Neural progenitor cell (in vitro differentiated cells): ENCODE results near the gene TTC12. TPM values are rescaled to one million over a fixed set of nuclear protein-coding genes. Genes with fewer than 3 reads are reported as not detected.

Experiments
- DNase-seq: peaks from one replicate; pipeline ENCODE4 v3.0.0-alpha.2; 2016; ENCODE audit warnings: low spot score
- H2AFZ ChIP-seq: fragments of 200-600 bp; sonication (generic); replicated peaks from 2 replicates; pipeline ENCODE4 v1.6.1; 2016; ENCODE audit warnings: antibody characterized with exemption
- H3F3A ChIP-seq: fragments of 200-600 bp; sonication (generic); 2 replicates; pipeline ENCODE4 v1.6.1; 2016; ENCODE audit warnings: antibody characterized with exemption, low read depth
- H3K27ac ChIP-seq: fragments of 200-600 bp; sonication (generic); 2 replicates; pipeline ENCODE4 v1.5.1; 2016; ENCODE audit warnings: mild to moderate bottlenecking
- H3K27me3 ChIP-seq: fragments of 200-600 bp; sonication (generic); 2 replicates; pipeline ENCODE4 v1.6.1; 2016; ENCODE audit warnings: mild to moderate bottlenecking, moderate library complexity
- H3K36me3 ChIP-seq: fragments of 200-600 bp; sonication (generic); 2 replicates; pipeline ENCODE4 v1.5.1; 2016
- H3K4me1 ChIP-seq: fragments of 200-600 bp; sonication (generic); 2 replicates; pipeline ENCODE4 v1.6.1; 2016; ENCODE audit warnings: mixed run types
- H3K4me2 ChIP-seq: fragments of 200-600 bp; sonication (generic); 2 replicates; pipeline ENCODE4 v1.6.1; 2016
- H3K4me3 ChIP-seq: fragments of 200-600 bp; sonication (generic); 2 replicates; pipeline ENCODE4 v1.5.1; 2016
- H3K79me2 ChIP-seq: fragments of 200-600 bp; sonication (generic); 2 replicates; pipeline ENCODE4 v1.6.1; 2016; ENCODE audit warnings: low read depth
- H3K9ac ChIP-seq: fragments of 200-600 bp; sonication (generic); 2 replicates; pipeline ENCODE4 v1.6.1; 2016
- H3K9me3 ChIP-seq: fragments of 200-600 bp; sonication (generic); 2 replicates; pipeline ENCODE4 v1.5.1; 2016; ENCODE audit warnings: low read depth
- H4K20me1 ChIP-seq: fragments of 200-600 bp; sonication (generic); 2 replicates; pipeline ENCODE4 v1.6.1; 2016; ENCODE audit warnings: low read depth
- H3K27ac Mint-ChIP-seq: 3 replicates; pipeline ENCODE4 v1.8.0; 2021; ENCODE audit warnings: mixed read lengths
- H3K27me3 Mint-ChIP-seq: 2 replicates; pipeline ENCODE4 v1.8.0; 2022; ENCODE audit warnings: low read depth, mild to moderate bottlenecking, inconsistent platforms, moderate library complexity, mixed read lengths; ENCODE audit not compliant: insufficient read depth
- H3K36me3 Mint-ChIP-seq: 3 replicates; pipeline ENCODE4 v1.8.0; 2021; ENCODE audit warnings: mixed read lengths
- H3K4me1 Mint-ChIP-seq: 3 replicates; pipeline ENCODE4 v1.8.0; 2021; ENCODE audit warnings: mixed read lengths
- H3K4me3 Mint-ChIP-seq: 3 replicates; pipeline ENCODE4 v1.8.0; 2021; ENCODE audit warnings: mild to moderate bottlenecking, moderate library complexity, mixed read lengths
- H3K9me3 Mint-ChIP-seq: 3 replicates; pipeline ENCODE4 v1.8.0; 2020; ENCODE audit warnings: mixed read lengths
- EZH2 ChIP-seq: fragments of 200-600 bp; sonication (generic); IDR thresholded peaks from 2 replicates; pipeline ENCODE4 v1.6.1; 2017; ENCODE audit warnings: antibody characterized with exemption, mild to moderate bottlenecking, moderate library complexity
- EZH2phosphoT487 ChIP-seq: fragments of 200-600 bp; sonication (generic); IDR thresholded peaks from 2 replicates; pipeline ENCODE4 v1.6.1; 2017; ENCODE audit warnings: antibody characterized with exemption
- total RNA-seq: library from RNA; depleted of rRNA; stranded (reverse); fragments of >200 nt; gene quantifications from 2 replicates; pipeline ENCODE4 v1.2.3, GENCODE V29; 2015; ENCODE audit warnings: low replicate concordance
- TF ChIP-seq, protein P1 (sequence below): fragments of 200-600 bp; sonication (generic); IDR thresholded peaks from 2 replicates; pipeline ENCODE4 v1.5.1; 2017; ENCODE audit warnings: antibody characterized with exemption, mild to moderate bottlenecking

TTC12 gene
- total RNA-seq, 1 donor from 2014 or later, result 33.4 TPM

DNA sequence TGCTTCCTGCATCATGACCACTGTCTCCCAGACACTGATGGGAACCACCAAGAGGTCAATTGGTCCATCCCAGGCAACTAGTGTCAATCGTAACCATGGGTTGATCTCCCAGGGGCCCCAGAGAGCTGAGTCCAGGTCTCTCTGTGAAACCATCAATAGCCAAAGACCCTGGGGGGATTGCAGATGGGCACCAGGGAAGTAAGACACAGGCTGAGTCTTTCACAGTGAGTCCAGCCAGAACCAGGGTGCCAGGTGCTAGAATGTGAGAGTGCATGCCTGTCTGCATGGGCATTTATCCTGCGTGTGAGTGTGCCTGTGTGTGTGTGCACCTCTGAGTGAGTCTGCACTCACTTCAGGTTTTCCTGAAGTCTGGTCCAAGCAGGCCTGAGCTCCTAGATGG, 45.3 kb upstream of the TTC12 start:
- Mint-ChIP-seq H3K27ac (no peak overlapping the region), H3K4me3 (no peak overlapping the region), H3K36me3 (peaks cover 2% of the 10 kb centered on the region), H3K4me1 (peaks cover 16% of the 10 kb centered on the region), H3K9me3 (no peaks in the 10 kb centered on the region), H3K27me3 (no peaks in the 10 kb centered on the region)
- DNase-seq, result no peak
- Histone ChIP-seq H3K4me3 (no peak overlapping the region), H3K9ac (no peak overlapping the region), H3K36me3 (no peaks in the 10 kb centered on the region), H3K79me2 (no peaks in the 10 kb centered on the region), H3K4me2 (no peak overlapping the region), H3K9me3 (no peaks in the 10 kb centered on the region), H3K27ac (no peak overlapping the region), H3F3A (no peaks in the 10 kb centered on the region), H3K4me1 (peaks cover 7% of the 10 kb centered on the region), H3K27me3 (no peaks in the 10 kb centered on the region), H2AFZ (no peak overlapping the region), H4K20me1 (no peaks in the 10 kb centered on the region)
- TF ChIP-seq, protein P1, sequence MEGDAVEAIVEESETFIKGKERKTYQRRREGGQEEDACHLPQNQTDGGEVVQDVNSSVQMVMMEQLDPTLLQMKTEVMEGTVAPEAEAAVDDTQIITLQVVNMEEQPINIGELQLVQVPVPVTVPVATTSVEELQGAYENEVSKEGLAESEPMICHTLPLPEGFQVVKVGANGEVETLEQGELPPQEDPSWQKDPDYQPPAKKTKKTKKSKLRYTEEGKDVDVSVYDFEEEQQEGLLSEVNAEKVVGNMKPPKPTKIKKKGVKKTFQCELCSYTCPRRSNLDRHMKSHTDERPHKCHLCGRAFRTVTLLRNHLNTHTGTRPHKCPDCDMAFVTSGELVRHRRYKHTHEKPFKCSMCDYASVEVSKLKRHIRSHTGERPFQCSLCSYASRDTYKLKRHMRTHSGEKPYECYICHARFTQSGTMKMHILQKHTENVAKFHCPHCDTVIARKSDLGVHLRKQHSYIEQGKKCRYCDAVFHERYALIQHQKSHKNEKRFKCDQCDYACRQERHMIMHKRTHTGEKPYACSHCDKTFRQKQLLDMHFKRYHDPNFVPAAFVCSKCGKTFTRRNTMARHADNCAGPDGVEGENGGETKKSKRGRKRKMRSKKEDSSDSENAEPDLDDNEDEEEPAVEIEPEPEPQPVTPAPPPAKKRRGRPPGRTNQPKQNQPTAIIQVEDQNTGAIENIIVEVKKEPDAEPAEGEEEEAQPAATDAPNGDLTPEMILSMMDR, result no peak

GRCh38 chr11:113269636-113270035, 44.7 kb upstream of the TTC12 start:
- Mint-ChIP-seq H3K27ac (no peak overlapping the region), H3K27me3 (no peaks in the 10 kb centered on the region), H3K4me1 (peaks cover 18% of the 10 kb centered on the region), H3K36me3 (peaks cover 2% of the 10 kb centered on the region), H3K9me3 (no peaks in the 10 kb centered on the region), H3K4me3 (no peak overlapping the region)
- no peak overlapping the region for H2AFZ ChIP-seq
- H3K9me3 ChIP-seq, result no peaks in the 10 kb centered on the region
- no peak overlapping the region for H3K27ac ChIP-seq
- no peak for DNase-seq
- H3K36me3 ChIP-seq, result no peaks in the 10 kb centered on the region
- no peaks in the 10 kb centered on the region for H4K20me1 ChIP-seq
- TF ChIP-seq EZH2phosphoT487, result no peak
- no peak for TF ChIP-seq EZH2
- TF ChIP-seq, protein P1, result no peak
- H3K4me2 ChIP-seq, result no peak overlapping the region
- peaks cover 13% of the 10 kb centered on the region for H3K4me1 ChIP-seq
- H3K4me3 ChIP-seq, result no peak overlapping the region
- H3K27me3 ChIP-seq, result no peaks in the 10 kb centered on the region
- H3K79me2 ChIP-seq, result no peaks in the 10 kb centered on the region
- no peaks in the 10 kb centered on the region for H3F3A ChIP-seq
- no peak overlapping the region for H3K9ac ChIP-seq

DNA sequence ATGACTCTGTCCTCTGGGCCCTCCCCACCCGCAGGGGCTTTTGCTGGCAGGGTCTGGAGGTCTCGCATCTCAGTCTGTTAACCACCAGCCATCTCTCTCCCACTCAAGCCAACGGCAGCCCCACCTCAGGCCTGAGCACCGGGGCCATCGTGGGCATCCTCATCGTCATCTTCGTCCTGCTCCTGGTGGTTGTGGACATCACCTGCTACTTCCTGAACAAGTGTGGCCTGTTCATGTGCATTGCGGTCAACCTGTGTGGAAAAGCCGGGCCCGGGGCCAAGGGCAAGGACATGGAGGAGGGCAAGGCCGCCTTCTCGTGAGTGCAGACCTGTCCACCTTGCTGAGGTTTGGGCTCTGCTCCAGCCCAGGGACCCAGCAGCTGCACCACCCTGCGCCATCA, 44.3 kb upstream of the TTC12 start:
- Histone ChIP-seq H3K36me3 (no peaks in the 10 kb centered on the region), H3K4me1 (peaks cover 16% of the 10 kb centered on the region), H3K79me2 (no peaks in the 10 kb centered on the region), H3K4me3 (no peak overlapping the region), H2AFZ (no peak overlapping the region), H3K27ac (no peak overlapping the region), H3K9ac (no peak overlapping the region), H3F3A (no peaks in the 10 kb centered on the region), H3K9me3 (no peaks in the 10 kb centered on the region), H3K27me3 (no peaks in the 10 kb centered on the region), H4K20me1 (no peaks in the 10 kb centered on the region), H3K4me2 (no peak overlapping the region)
- Mint-ChIP-seq H3K27ac (no peak overlapping the region), H3K4me1 (peaks cover 16% of the 10 kb centered on the region), H3K27me3 (no peaks in the 10 kb centered on the region), H3K4me3 (no peak overlapping the region), H3K9me3 (no peaks in the 10 kb centered on the region), H3K36me3 (peaks cover 2% of the 10 kb centered on the region)
- TF ChIP-seq, protein P1, result no peak
- no peak for TF ChIP-seq EZH2
- no peak for TF ChIP-seq EZH2phosphoT487
- DNase-seq, result no peak
